Measurements from ENCODE around the gene SLC25A31. TPM values are rescaled to one million over a fixed set of nuclear protein-coding genes. Genes with fewer than 3 reads are reported as not detected.

SLC25A31 gene
- total and polyA plus RNA-seq, 2 of the 13 experiments (the other 11 are each of a cell fraction or from before 2014, with no cell fraction given) = 0.04 TPM; not detected in 1

GRCh38 chr4:127747883-127748282 lies 17.7 kb downstream of the SLC25A31 start (continued):
- TF ChIP-seq ZNF280D (CRISPR knock-in tag; IDR thresholded peaks at IDR 0.05) (no peak), ZNF609 (CRISPR knock-in tag; IDR thresholded peaks at IDR 0.05; ENCODE audit: borderline replicate concordance) (no peak), ZNF335 (CRISPR knock-in tag; IDR thresholded peaks at IDR 0.05) (no peak), TSC22D2 (CRISPR knock-in tag; IDR thresholded peaks at IDR 0.05; ENCODE audit: borderline replicate concordance) (no peak), GATAD2A (CRISPR knock-in tag; IDR thresholded peaks at IDR 0.05) (no peak), ZNF10 (CRISPR knock-in tag; IDR thresholded peaks at IDR 0.05; ENCODE audit: borderline replicate concordance, low read depth) (no peak), ZBTB26 (CRISPR knock-in tag; IDR thresholded peaks at IDR 0.05; ENCODE audit: borderline replicate concordance) (no peak)

All from HepG2 (cell line).